ENCODE measurements around the gene TNS3. TPM values are rescaled to one million over a fixed set of nuclear protein-coding genes. Genes with fewer than 3 reads are reported as not detected.

Gene TNS3
- total RNA-seq, 1 donor from 2014 or later = 120 TPM

DNA sequence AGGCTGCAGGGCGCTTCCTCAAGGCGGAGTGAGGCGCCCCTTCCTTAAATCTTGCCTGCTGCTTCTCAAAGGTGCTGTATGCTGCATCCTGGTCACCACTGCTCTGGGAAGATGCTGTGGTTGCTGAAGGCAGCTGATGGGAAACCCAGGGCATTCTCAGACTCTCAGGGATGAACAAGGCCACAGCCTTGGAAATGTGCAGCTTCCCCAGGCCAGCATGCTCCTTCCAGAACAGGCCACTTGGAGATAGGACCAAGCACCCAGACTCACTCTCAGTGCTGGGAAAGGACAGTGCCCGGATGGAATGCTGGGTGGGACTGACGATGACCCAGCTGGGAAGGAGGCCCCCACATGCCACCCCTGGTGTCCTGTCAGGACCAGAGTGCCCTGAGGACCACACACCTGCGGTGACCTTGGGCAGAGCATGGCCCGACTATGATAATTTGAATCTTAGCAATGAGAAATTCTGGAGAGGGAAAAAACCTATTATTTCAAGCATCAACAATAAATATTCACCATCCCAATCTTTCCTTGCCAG lies 235.5 kb downstream of the TNS3 start:
- TF ChIP-seq, protein P1, sequence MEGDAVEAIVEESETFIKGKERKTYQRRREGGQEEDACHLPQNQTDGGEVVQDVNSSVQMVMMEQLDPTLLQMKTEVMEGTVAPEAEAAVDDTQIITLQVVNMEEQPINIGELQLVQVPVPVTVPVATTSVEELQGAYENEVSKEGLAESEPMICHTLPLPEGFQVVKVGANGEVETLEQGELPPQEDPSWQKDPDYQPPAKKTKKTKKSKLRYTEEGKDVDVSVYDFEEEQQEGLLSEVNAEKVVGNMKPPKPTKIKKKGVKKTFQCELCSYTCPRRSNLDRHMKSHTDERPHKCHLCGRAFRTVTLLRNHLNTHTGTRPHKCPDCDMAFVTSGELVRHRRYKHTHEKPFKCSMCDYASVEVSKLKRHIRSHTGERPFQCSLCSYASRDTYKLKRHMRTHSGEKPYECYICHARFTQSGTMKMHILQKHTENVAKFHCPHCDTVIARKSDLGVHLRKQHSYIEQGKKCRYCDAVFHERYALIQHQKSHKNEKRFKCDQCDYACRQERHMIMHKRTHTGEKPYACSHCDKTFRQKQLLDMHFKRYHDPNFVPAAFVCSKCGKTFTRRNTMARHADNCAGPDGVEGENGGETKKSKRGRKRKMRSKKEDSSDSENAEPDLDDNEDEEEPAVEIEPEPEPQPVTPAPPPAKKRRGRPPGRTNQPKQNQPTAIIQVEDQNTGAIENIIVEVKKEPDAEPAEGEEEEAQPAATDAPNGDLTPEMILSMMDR (IDR thresholded peaks at IDR 0.05; ENCODE audit: unreplicated experiment) = no peak
- peaks cover 9% of the 10 kb centered on the region for H3K4me1 Mint-ChIP-seq (ENCODE audit: low read depth)
- no peak overlapping the region for H3K27ac Mint-ChIP-seq
- no peaks in the 10 kb centered on the region for H3K27me3 Mint-ChIP-seq
- no peak overlapping the region for H3K4me3 Mint-ChIP-seq (ENCODE audit: low read depth)
- no peaks in the 10 kb centered on the region for H3K9me3 Mint-ChIP-seq (ENCODE audit: low read depth)
- no peak for DNase-seq (ENCODE audit: low spot score, unreplicated experiment)
- H3K36me3 Mint-ChIP-seq (ENCODE audit: insufficient read depth) = peaks cover 19% of the 10 kb centered on the region

DNA sequence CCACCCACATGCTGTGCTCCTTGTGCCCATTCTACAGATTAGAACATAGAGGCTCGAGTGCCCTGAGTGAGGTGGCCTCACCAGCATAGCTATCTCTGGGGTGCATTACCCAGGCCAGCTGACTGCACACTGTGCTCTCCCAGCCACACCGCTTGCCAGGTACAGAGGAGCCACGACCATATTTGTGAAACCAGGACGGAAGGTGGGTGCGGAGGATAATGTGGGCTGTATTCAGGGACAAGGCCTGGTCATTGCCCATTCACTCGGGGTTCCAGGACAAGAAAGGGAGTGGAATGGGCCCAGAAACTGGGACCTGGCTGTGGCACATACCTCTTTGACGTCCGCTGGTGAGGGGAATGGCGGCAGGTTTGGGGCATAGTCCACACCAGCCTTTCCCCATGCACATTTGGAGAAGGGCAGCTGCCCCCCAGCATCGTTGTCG lies 236.0 kb downstream of the TNS3 start:
- Mint-ChIP-seq H3K27ac (no peak overlapping the region), H3K4me3 (ENCODE audit: low read depth) (no peak overlapping the region), H3K9me3 (ENCODE audit: low read depth) (no peaks in the 10 kb centered on the region), H3K36me3 (ENCODE audit: insufficient read depth) (peaks cover 21% of the 10 kb centered on the region), H3K27me3 (no peaks in the 10 kb centered on the region), H3K4me1 (ENCODE audit: low read depth) (peaks cover 15% of the 10 kb centered on the region)
- DNase-seq (ENCODE audit: low spot score, unreplicated experiment) = no peak
- TF ChIP-seq, protein P1 (IDR thresholded peaks at IDR 0.05; ENCODE audit: unreplicated experiment) = no peak

DNA sequence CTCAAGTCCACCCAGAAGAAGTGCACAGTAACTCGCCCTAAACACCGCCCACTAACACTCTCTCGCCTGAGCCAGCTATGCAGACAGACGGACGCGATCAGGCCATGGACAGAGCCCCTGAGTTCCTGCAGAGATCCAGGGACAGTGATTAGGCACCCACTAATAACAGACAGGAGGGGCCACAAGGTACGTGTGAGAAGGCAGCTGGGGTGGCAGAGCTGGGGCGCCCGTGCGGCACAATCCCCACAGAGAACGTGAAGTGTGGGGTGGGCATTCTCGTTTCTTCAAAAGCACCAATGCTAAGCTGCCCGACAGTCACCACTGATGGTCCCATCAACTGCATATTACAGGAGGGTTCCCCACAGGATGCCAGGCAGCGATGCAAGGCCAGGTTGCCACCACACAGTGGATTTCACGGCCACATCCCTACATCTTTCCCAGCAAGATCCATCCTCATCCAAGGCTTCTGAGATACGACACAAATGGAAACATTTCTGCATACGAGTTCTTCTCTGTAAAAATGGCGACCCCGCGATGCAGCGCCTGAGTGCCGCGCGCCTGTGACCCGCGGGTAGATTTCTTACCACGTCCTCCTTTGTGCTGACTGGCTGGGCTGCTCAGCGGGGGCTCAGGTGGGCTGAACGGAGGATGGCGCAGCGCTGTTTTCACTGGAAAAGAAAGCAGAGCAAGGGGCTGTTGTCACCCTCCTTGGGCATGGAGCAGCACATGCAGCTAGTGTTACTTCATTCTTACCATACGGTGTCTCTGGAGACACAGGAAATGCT lies 237.5 kb downstream of the TNS3 start:
- peaks cover 18% of the 10 kb centered on the region for H3K4me1 Mint-ChIP-seq (ENCODE audit: low read depth)
- DNase-seq (ENCODE audit: low spot score, unreplicated experiment) = no peak
- peak overlapping the region; percentile 37 for H3K27ac Mint-ChIP-seq
- peaks cover 24% of the 10 kb centered on the region for H3K36me3 Mint-ChIP-seq (ENCODE audit: insufficient read depth)
- no peaks in the 10 kb centered on the region for H3K9me3 Mint-ChIP-seq (ENCODE audit: low read depth)
- H3K27me3 Mint-ChIP-seq = no peaks in the 10 kb centered on the region
- no peak overlapping the region for H3K4me3 Mint-ChIP-seq (ENCODE audit: low read depth)
- TF ChIP-seq, protein P1 (IDR thresholded peaks at IDR 0.05; ENCODE audit: unreplicated experiment) = no peak

DNA sequence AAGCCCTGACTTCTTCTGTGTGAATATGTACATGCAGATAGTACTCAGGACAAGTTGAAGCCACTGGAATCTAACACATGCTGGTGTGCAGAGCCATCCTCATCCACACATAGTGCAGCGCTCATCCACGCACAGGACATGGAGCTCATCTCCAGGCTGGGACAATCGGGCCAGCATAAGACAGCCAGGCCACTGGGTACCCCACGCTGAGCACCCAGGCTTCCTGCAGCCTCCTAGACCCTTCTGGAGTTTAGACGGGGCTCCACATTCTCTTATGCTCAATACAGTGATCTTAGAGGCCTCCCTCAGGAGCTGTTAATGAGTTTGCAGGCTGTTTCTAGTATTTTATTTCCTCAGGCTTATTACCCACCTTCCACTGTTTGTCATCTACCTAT lies 238.9 kb downstream of the TNS3 start:
- TF ChIP-seq, protein P1 (IDR thresholded peaks at IDR 0.05; ENCODE audit: unreplicated experiment) = no peak
- Mint-ChIP-seq H3K27ac (no peak overlapping the region), H3K4me1 (ENCODE audit: low read depth) (peaks cover 15% of the 10 kb centered on the region), H3K36me3 (ENCODE audit: insufficient read depth) (peaks cover 27% of the 10 kb centered on the region), H3K4me3 (ENCODE audit: low read depth) (no peak overlapping the region), H3K9me3 (ENCODE audit: low read depth) (no peaks in the 10 kb centered on the region), H3K27me3 (no peaks in the 10 kb centered on the region)
- DNase-seq (ENCODE audit: low spot score, unreplicated experiment) = no peak

DNA sequence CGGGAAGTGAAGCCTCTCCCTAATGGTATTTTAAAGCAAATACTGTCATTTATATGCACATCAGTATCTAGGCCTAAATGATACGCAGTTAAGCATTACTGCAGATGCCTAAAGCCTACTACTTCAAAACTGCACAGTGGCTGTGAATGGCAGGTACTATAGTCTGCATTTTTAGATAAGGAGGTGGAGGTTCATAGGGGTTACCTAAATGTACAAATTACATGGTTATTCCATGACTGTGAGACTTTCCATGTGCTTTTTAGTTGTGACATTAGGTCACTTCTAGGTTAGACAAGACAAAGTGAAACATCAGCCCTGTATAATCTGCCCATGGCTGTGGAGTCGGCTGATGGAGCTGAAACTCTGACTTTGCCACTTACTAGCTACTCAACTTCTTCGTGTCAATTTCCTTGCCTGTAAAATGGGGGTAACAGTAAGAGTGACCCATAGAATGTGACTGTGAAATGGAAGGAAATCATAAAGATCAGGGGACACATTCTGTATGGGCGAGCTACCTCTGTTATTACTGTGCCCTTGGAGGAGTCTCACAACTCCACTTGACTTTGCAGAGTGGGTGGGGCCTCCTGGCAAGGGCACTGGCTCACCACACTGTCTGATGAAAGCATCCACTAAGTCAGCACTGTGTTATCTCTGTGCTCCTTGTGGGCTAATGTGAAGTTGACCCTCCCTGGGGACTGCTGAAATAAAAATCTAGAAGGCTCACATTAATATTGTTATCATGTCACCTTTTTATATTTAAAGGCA lies 239.4 kb downstream of the TNS3 start:
- Mint-ChIP-seq H3K9me3 (ENCODE audit: low read depth) (no peaks in the 10 kb centered on the region), H3K27me3 (no peaks in the 10 kb centered on the region), H3K4me1 (ENCODE audit: low read depth) (peaks cover 15% of the 10 kb centered on the region), H3K4me3 (ENCODE audit: low read depth) (no peak overlapping the region), H3K27ac (no peak overlapping the region), H3K36me3 (ENCODE audit: insufficient read depth) (peaks cover 29% of the 10 kb centered on the region)
- TF ChIP-seq, protein P1 (IDR thresholded peaks at IDR 0.05; ENCODE audit: unreplicated experiment) = no peak
- DNase-seq (ENCODE audit: low spot score, unreplicated experiment) = no peak

Measured in progenitor cell of endocrine pancreas (in vitro differentiated cells).